HG03095 (cell line): Measurements from ENCODE around the gene CD101.

Source experiments
- ATAC-seq: cut with Tn5 transposase; IDR thresholded peaks from one replicate; pipeline ENCODE4 v1.9.1; 2021; ENCODE audit warnings: moderate library complexity; ENCODE audit not compliant: unreplicated experiment

CD101 gene

GRCh38 chr1:116986421-116987255, 14.9 kb upstream of the CD101 start:
- ATAC-seq: no peak

GRCh38 chr1:116987256-116987555, 14.4 kb upstream of the CD101 start:
- ATAC-seq: no peak

- no peak for ATAC-seq
Observed at GRCh38 chr1:116988248-116988647, 13.3 kb upstream of the CD101 start.

GRCh38 chr1:116988908-116989307, 12.7 kb upstream of the CD101 start:
- ATAC-seq: no peak

- ATAC-seq: no peak
Observed at GRCh38 chr1:116989835-116990234, 11.7 kb upstream of the CD101 start.

GRCh38 chr1:116990612-116991151, 10.9 kb upstream of the CD101 start:
- no peak for ATAC-seq

GRCh38 chr1:116991171-116991845, 10.3 kb upstream of the CD101 start:
- no peak for ATAC-seq

- no peak for ATAC-seq
Observed at GRCh38 chr1:116991918-116992317, 9.6 kb upstream of the CD101 start.

- ATAC-seq: no peak
Observed at GRCh38 chr1:116993286-116993685, 8.3 kb upstream of the CD101 start.

- ATAC-seq: no peak
Observed at GRCh38 chr1:116994411-116994810, 7.1 kb upstream of the CD101 start.

GRCh38 chr1:116997066-116997465, 4.5 kb upstream of the CD101 start:
- no peak for ATAC-seq

- no peak for ATAC-seq
Observed at GRCh38 chr1:116997636-116998035, 3.9 kb upstream of the CD101 start.

- ATAC-seq: no peak
Observed at GRCh38 chr1:116999596-116999995, 2.0 kb upstream of the CD101 start.

- no peak for ATAC-seq
Observed at GRCh38 chr1:117000142-117000541, 1.4 kb upstream of the CD101 start.

- ATAC-seq: no peak
Observed at GRCh38 chr1:117003223-117003875, 1.8 kb downstream of the CD101 start.

GRCh38 chr1:117007719-117008013, 6.1 kb downstream of the CD101 start:
- no peak for ATAC-seq

GRCh38 chr1:117008656-117009055, 7.1 kb downstream of the CD101 start:
- ATAC-seq: no peak

- ATAC-seq: no peak
Observed at GRCh38 chr1:117009132-117009531, 7.6 kb downstream of the CD101 start.

- no peak for ATAC-seq
Observed at GRCh38 chr1:117010310-117010969, 8.9 kb downstream of the CD101 start.

- ATAC-seq: no peak
Observed at GRCh38 chr1:117011334-117011733, 9.8 kb downstream of the CD101 start.

GRCh38 chr1:117013309-117013858, 11.8 kb downstream of the CD101 start:
- no peak for ATAC-seq
